OCI-LY1 (cell line): ENCODE measurements around the gene CNBD2.

Source experiments
- H2AFZ ChIP-seq: fragments of 200-600 bp; sonication (generic), shearing (Covaris generic); 2 replicates; pipeline ENCODE4 v1.6.0; 2014; ENCODE audit warnings: antibody characterized with exemption, mild to moderate bottlenecking, low read length
- H3F3A ChIP-seq: fragments of 200-600 bp; sonication (generic), shearing (Covaris generic); 2 replicates; pipeline ENCODE4 v1.6.0; 2014; ENCODE audit warnings: mild to moderate bottlenecking, antibody characterized with exemption, low read length, moderate library complexity; ENCODE audit not compliant: insufficient read depth
- H3K27ac ChIP-seq: fragments of 200-600 bp; sonication (generic); 2 replicates; pipeline ENCODE4 v1.5.1; 2014; ENCODE audit warnings: low read length, mixed run types, mild to moderate bottlenecking, low read depth; ENCODE audit not compliant: poor library complexity, severe bottlenecking
- H3K27me3 ChIP-seq: fragments of 200-600 bp; sonication (generic); 2 replicates; pipeline ENCODE4 v1.6.0; 2014; ENCODE audit warnings: antibody characterized with exemption, mild to moderate bottlenecking, low read length, moderate library complexity; ENCODE audit not compliant: insufficient read depth
- H3K36me3 ChIP-seq: fragments of 200-600 bp; sonication (generic); 2 replicates; pipeline ENCODE4 v1.6.1; 2014; ENCODE audit warnings: mild to moderate bottlenecking, antibody characterized with exemption, low read length, moderate library complexity, mixed read lengths; ENCODE audit not compliant: insufficient read depth
- H3K4me1 ChIP-seq: fragments of 200-600 bp; sonication (generic); 2 replicates; pipeline ENCODE4 v1.5.1; 2014; ENCODE audit warnings: mild to moderate bottlenecking, low read length, moderate library complexity; ENCODE audit not compliant: insufficient read depth, severe bottlenecking
- H3K4me2 ChIP-seq: fragments of 200-600 bp; sonication (generic), shearing (Covaris generic); 2 replicates; pipeline ENCODE4 v1.6.1; 2014; ENCODE audit warnings: low read length
- H3K4me3 ChIP-seq: fragments of 200-600 bp; sonication (generic); 2 replicates; pipeline ENCODE4 v1.5.1; 2014; ENCODE audit warnings: low read length, low read depth, mild to moderate bottlenecking, mixed read lengths; ENCODE audit not compliant: poor library complexity, severe bottlenecking
- H3K79me2 ChIP-seq: fragments of 200-600 bp; shearing (Covaris generic); 2 replicates; pipeline ENCODE4 v1.6.1; 2016; ENCODE audit warnings: mixed run types, low read length, mixed read lengths; ENCODE audit not compliant: insufficient read depth
- H3K9ac ChIP-seq: fragments of 200-600 bp; sonication (generic), shearing (Covaris generic); 2 replicates; pipeline ENCODE4 v1.6.1; 2014; ENCODE audit warnings: mild to moderate bottlenecking, low read length, mixed read lengths
- H3K9me2 ChIP-seq: fragments of 200-600 bp; sonication (generic), shearing (Covaris generic); 2 replicates; pipeline ENCODE4 v1.6.1; 2014; ENCODE audit warnings: low read depth, mild to moderate bottlenecking, low read length, mixed read lengths
- H3K9me3 ChIP-seq: fragments of 200-600 bp; shearing (Covaris generic); 2 replicates; pipeline ENCODE4 v1.6.1; 2014; ENCODE audit warnings: low read length, mixed read lengths
- H4K20me1 ChIP-seq: fragments of 200-600 bp; sonication (generic), shearing (Covaris generic); 2 replicates; pipeline ENCODE4 v1.6.0; 2016; ENCODE audit warnings: mild to moderate bottlenecking, low read length; ENCODE audit not compliant: insufficient read depth
- EZH2 ChIP-seq: fragments of 200-600 bp; sonication (generic), shearing (Covaris generic); IDR thresholded peaks from 2 replicates; pipeline ENCODE4 v1.8.0; 2017; ENCODE audit warnings: borderline replicate concordance, mixed run types, mild to moderate bottlenecking, antibody characterized with exemption, low read length, moderate library complexity, mixed read lengths
- TF ChIP-seq, protein P1 (sequence below): fragments of 200-600 bp; sonication (generic), shearing (Covaris generic); IDR thresholded peaks from 2 replicates; pipeline ENCODE4 v1.5.1; 2017; ENCODE audit warnings: mild to moderate bottlenecking, antibody characterized with exemption, low read length, moderate library complexity, mixed read lengths

Gene CNBD2

DNA sequence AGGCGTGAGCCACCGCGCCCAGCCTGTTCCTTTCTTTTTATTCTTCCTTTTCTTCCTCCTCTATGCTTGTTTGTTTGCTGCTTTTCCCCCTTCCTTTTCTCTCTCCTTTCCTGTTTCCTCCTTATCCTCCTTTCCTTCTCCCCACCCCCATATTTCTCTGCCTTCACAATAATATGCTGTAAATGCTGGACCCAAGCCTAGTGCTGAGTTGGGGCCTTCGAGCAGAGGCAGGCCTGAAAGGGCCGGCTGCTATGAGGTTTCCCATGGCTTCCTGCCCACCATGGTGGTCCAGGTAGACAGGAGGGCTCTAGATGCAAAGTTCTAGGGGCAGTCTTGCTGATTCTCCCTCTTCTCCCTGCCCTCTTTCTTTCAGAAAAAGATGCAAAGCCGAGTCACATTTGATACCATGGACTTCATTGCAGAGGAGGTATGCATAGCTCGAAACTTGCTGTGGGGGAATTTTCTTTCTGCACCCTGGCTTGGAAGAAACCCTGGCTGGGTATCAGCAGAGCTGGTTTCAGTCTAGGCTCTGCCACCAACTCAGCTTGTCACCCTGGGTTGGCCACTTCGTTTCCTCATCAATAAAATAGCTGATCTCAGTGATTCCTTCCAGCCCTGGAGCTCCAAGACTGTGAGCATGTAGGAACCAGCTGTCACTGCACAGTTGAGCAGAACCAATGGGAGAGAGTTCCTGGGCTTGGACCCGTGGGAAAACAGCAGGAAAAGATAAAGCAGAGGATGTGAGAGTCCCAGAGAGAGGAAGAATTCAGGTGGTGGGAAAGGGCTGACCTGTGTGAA, 7.4 kb downstream of the CNBD2 start:
- Histone ChIP-seq H3K9me2 (no peaks in the 10 kb centered on the region), H3K27me3 (no peaks in the 10 kb centered on the region; the same call in 1 of the 2 replicates), H3K9me3 (no peaks in the 10 kb centered on the region), H3K9ac (no peak overlapping the region), H3K36me3 (no peaks in the 10 kb centered on the region), H3K27ac (no peak overlapping the region), H3K79me2 (no peaks in the 10 kb centered on the region), H2AFZ (no peak overlapping the region), H4K20me1 (no peaks in the 10 kb centered on the region), H3K4me2 (no peak overlapping the region), H3F3A (no peaks in the 10 kb centered on the region), H3K4me1 (peaks cover 8% of the 10 kb centered on the region), H3K4me3 (no peak overlapping the region)
- TF ChIP-seq, protein P1, sequence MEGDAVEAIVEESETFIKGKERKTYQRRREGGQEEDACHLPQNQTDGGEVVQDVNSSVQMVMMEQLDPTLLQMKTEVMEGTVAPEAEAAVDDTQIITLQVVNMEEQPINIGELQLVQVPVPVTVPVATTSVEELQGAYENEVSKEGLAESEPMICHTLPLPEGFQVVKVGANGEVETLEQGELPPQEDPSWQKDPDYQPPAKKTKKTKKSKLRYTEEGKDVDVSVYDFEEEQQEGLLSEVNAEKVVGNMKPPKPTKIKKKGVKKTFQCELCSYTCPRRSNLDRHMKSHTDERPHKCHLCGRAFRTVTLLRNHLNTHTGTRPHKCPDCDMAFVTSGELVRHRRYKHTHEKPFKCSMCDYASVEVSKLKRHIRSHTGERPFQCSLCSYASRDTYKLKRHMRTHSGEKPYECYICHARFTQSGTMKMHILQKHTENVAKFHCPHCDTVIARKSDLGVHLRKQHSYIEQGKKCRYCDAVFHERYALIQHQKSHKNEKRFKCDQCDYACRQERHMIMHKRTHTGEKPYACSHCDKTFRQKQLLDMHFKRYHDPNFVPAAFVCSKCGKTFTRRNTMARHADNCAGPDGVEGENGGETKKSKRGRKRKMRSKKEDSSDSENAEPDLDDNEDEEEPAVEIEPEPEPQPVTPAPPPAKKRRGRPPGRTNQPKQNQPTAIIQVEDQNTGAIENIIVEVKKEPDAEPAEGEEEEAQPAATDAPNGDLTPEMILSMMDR: no peak
- no peak for TF ChIP-seq EZH2

DNA sequence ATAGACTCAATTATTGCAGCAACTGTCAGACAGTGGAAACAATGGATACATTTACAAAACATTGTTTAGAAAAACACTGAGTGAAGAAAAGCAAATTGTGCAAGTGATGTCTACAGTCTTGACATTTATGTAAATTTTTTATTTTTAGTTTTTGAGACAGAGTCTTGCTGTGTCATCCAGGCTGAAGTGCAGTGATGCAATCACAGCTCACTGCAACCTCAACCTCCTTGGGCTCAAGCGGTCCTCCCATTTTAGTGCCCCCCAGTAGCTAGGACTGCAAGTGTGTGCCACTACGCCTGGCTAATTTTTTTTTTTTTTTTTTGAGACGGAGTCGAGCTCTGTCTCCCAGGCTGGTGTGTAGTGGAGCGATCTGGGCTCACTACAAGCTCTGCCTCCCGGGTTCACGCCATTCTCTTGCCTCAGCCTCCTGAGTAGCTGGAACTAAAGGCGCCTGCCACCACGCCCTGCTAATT, 9.7 kb downstream of the CNBD2 start:
- Histone ChIP-seq H3K4me2 (no peak overlapping the region), H3K9ac (no peak overlapping the region), H3F3A (no peaks in the 10 kb centered on the region), H3K36me3 (no peaks in the 10 kb centered on the region), H3K27me3 (no peaks in the 10 kb centered on the region; the same call in 1 of the 2 replicates), H3K79me2 (no peaks in the 10 kb centered on the region), H3K4me3 (no peak overlapping the region), H3K4me1 (peaks cover 8% of the 10 kb centered on the region), H3K9me3 (no peaks in the 10 kb centered on the region), H3K27ac (no peak overlapping the region), H3K9me2 (no peaks in the 10 kb centered on the region), H4K20me1 (no peaks in the 10 kb centered on the region), H2AFZ (no peak overlapping the region)
- TF ChIP-seq, protein P1: no peak
- TF ChIP-seq EZH2: no peak

DNA sequence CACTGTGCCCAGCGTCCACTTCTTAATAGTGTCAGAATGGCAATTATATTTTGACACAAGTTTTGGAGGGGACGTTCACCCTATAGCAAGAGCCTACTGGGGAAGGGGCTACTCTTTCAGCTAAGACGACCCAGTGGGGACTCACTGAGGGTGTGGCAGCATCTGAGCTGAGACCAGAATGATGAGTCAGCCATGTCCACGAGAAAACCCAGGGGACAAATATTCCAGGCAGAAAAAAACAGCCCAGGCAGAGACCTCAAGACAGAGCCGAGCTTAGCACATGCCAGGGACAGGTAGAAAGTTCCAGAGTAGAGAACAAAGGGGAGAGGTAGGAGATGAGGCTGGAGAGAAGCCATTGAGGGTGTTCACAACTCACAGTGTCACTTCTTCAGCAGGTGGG, 11.2 kb downstream of the CNBD2 start:
- H3K9me2 ChIP-seq: no peaks in the 10 kb centered on the region
- H4K20me1 ChIP-seq: no peaks in the 10 kb centered on the region
- H3F3A ChIP-seq: no peaks in the 10 kb centered on the region
- no peaks in the 10 kb centered on the region for H3K79me2 ChIP-seq
- H3K27ac ChIP-seq: no peak overlapping the region
- TF ChIP-seq, protein P1: no peak
- TF ChIP-seq EZH2: no peak
- no peak overlapping the region for H3K9ac ChIP-seq
- no peaks in the 10 kb centered on the region for H3K27me3 ChIP-seq
- H3K4me2 ChIP-seq: no peak overlapping the region
- no peaks in the 10 kb centered on the region for H3K9me3 ChIP-seq
- H3K36me3 ChIP-seq: no peaks in the 10 kb centered on the region
- peaks cover 8% of the 10 kb centered on the region for H3K4me1 ChIP-seq
- no peak overlapping the region for H2AFZ ChIP-seq
- no peak overlapping the region for H3K4me3 ChIP-seq
